NOMO-1 (cell line): Measurements from ENCODE around the gene IFT25.
A peak's percentile ranks its signal among the peaks of the same experiment; 100 is the strongest.
"Not testable (repeated sequence)": the region's sequence is repeated elsewhere in the genome, so short reads cannot be mapped to it uniquely, and the experiment has no call there.

ENCODE experiments used
- DNase-seq, 2 experiments: peaks; one replicate each; lab custom pipeline; 2025; ENCODE audit not compliant: unreplicated experiment in 2 of 2; lab: John Stamatoyannopoulos, UW

IFT25 gene

GRCh38 chr1:53945433-53946251 is at the start of gene IFT25:
IFT25 (minus strand) TSS chr1:53945699; CDS start chr1:53940082, 5,617 bp downstream.
- DNase-seq: peak; percentile 88 to 92

GRCh38 chr1:53994516-53994915 is 49.0 kb upstream of the IFT25 start:
- DNase-seq: not testable (repeated sequence)

GRCh38 chr1:53992085-53992874 is 46.8 kb upstream of the IFT25 start:
- no peak for DNase-seq

- DNase-seq: peak; percentile 5 to 42
Observed at GRCh38 chr1:53987880-53988279, 42.4 kb upstream of the IFT25 start.

DNA sequence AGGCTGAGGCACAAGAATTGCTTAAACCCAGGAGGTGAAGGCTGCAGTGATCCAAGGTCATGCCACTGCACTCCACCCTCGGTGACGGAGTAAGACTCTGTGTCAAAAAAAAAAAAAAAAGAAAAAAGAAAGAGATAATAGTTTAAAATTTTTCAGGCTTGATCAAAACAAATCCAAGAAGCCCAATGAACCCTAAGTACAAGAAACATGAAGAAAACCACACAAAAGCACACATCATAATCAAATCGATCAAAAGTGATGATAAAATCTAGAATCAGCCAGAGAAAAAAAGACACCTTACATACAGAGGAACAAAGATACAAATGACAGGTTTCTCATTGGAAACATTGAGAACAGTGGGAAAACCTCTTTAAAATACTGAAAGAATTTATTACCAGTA is 41.0 kb upstream of the IFT25 start:
- no peak for DNase-seq

- DNase-seq: no peak
Observed at GRCh38 chr1:53984726-53985125, 39.2 kb upstream of the IFT25 start.

DNA sequence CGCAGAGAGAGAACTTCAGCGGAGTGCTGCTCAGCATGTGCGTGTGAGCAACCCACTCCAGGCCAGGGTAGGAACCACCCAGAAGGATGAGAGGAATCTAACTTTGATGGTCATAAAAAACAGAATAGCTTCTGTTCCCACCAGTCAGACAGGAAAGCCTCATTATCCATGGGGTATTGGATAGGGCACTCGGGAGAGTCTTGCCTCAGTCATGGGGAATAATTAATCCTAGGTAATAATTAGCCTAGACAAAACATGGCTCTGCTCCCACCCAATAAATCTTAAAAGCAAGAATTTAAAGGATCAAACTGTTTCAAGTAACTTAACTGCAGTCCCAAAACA is 37.2 kb upstream of the IFT25 start:
- DNase-seq: no peak

GRCh38 chr1:53982034-53982762 is 36.7 kb upstream of the IFT25 start:
- DNase-seq: peak; percentile 33 to 46

DNA sequence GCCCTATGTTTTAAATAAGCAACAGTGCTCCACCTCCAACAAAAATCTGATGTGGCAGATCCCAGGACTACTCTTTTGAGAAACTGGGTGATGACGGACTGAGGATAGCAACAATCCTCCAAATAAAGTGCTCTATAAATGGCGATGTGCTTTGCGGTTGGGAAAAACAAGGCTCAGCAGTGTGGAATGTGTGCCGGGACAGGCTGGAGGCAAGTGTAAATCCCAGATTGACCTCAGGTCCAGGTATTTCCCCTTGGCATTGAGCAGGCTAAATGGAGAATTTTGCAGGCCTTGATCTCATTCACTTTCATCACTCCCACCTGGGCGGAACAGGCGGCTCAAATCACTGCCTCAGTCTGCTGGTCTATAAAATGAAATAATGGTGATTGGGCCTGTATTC is 35.7 kb upstream of the IFT25 start:
- no peak for DNase-seq

DNA sequence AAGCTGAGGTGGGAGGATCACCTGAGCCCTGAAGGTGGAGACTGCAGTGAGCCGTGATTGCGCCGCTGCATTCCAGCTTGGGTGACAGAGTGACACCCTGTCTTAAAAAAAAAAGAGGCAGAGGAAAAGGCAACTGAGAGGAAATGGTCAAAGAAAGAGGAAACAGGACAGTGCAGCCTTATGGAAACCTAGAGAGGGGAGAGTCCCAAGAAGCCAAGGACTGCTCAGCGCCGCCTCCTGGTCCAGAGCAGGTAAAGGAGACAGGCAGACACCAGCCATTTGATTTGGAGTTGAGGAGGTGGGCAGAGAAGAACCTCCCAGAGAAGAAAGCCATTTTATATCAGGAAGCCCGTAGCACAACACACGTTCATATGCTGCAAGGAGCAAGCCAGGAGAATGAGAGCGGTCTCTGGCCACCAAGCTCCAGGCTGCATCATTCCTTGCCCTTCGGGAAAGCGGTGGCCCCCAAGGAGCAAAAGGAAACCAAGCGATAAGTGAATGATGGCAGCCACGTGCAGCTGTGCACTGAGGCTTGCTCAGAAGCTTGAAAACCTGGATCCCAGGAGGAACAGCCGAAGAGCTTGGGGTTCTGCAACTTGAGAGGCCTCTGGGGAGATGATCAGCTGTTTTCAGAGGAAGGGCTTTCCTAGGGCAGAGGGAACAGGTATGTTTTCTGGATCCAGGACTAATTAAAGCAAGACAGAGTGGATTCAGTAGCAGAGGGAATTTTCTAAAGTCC is 34.4 kb upstream of the IFT25 start:
- no peak for DNase-seq

DNA sequence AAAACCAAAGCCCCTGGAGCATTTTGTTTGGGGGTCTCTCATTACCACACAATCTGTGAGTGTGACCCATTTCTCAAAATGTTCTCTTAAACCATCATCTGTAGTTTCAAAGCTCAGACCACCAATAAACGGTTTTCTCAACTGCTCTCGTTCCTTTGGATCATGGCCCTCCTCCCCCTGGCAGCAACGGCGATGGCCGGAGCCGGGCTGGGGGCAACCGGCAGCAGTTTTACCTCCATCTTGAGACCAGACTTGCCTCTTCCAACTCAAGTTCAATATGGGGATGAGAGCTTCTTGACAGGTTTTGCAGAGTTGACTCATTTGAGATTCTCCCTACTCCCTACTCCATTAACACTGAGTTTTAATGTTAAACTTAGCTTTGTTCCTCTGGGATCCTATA is 30.4 kb upstream of the IFT25 start:
- DNase-seq: no peak

DNA sequence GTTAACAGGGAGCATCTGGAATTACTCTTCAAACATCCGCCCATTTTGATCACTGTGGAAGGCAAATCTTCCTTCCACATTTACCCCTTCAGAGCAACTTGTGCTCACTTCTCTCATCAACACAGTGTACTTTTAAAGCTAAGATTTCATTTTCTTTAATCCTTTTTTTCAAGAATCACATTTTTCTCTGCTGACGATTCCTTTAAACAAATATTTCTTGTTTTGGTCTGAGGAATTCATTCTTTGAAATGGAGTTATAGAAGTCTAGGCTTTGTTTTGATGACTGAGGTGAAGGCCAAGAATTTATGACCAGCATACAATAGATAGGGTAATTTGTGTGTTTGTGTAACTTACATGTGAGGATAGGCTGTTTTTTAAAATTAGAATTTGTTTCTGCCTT is 26.2 kb upstream of the IFT25 start:
- no peak for DNase-seq

GRCh38 chr1:53969323-53969722 is 23.8 kb upstream of the IFT25 start:
- DNase-seq: not testable (repeated sequence)

DNA sequence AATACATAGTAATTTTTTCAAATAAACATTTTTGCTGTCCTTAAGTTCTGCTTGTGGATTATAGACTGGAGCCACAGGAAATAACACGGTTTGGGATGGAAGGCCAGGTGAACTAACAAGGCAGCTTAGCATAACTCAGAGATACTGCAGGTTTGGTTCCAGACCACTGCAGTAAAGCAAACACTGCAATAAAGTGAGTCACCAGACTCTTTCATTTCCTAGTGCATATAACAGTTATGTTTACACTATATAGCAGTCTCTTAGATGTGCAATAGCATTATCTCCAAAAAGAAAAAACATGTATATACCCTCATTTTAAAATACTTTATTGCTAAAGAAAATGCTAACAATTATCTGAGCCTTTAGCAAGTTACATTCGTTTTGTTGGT is 22.6 kb upstream of the IFT25 start:
- DNase-seq: no peak

- DNase-seq: no peak
Observed at GRCh38 chr1:53967409-53968124, 22.1 kb upstream of the IFT25 start.

GRCh38 chr1:53966794-53967193 is 21.3 kb upstream of the IFT25 start:
- no peak for DNase-seq

DNA sequence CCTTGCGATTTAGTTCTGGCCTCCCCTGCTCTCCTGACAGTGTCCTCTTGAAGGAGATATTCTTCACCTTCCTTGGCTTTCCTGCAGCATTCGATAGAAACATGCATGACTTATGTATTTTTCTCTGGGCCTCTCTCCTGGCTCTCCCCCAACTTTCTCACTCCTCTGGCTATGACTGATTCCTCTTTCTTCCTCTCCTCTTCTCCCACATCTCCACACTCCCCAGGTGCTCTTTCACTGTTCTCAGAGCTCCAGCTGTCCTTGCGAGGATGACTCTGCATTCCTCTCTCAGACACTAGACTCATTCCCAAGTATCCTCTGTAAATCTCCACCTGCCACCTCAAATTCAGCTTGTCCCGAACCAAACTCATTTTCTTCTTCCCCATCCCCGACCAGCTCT is 18.6 kb upstream of the IFT25 start:
- DNase-seq: no peak

DNA sequence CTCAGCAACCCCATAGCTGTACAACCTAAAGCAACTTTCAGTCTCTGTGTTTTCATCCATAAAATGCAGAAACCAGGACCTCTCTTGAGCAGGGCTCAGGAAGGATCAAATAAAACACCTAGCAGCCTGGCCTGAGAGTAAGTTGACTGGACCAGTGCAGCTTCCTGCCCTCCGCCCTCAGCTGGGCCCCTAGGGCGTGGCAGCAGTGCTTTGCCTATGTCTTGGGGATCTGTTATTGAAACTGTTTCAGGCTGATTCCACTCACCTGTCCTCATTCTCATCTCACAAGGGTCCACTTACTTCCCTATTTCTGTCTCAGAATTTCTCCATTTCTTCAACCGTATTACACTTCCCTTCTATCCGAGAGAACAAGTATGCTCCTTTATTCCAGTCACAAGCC is 18.0 kb upstream of the IFT25 start:
- DNase-seq: no peak

DNA sequence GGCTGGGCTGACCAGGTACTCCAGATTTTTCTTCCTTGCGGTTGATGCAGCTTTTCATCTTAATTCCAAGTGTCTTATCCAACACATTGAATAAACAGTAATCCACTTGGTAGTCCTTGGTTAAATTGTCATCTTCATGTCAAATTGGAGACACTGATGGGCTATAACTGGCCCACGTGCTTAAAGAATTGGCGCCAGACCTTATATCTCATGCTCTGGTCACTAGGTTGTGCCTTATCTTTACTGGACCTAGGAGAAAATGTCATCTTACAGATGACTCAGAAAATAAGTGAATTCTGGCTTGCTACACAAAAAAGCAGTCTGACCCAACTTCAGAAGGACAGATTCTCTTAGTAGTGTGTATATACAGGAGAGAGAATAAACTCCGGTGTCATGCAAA is 16.9 kb upstream of the IFT25 start:
- DNase-seq: no peak

- peak in 1 of 2 experiments; percentile 41 for DNase-seq
Observed at GRCh38 chr1:53959664-53960250, 14.3 kb upstream of the IFT25 start.
